Fibroblast of lung (primary cell): ENCODE measurements around the gene COL27A1.

Experiments used
- EZH2 ChIP-seq: IDR thresholded peaks from 2 replicates; pipeline ENCODE4 v1.5.1; 2012; ENCODE audit warnings: low read length, control low read depth, mild to moderate bottlenecking; ENCODE audit errors: missing control alignments
- TF ChIP-seq, protein P1 (sequence below), 2 donors: IDR thresholded peaks in 1 of 2; conservative IDR thresholded peaks in 1 of 2; 1 replicate in 1 of 2; 2 replicates in 1 of 2; pipeline ENCODE4 v1.5.1; 2011 to 2012; ENCODE audit warnings: low read length in 2 of 2, control low read depth in 1 of 2, inconsistent platforms in 1 of 2, low read depth in 1 of 2, mild to moderate bottlenecking in 1 of 2

- TF ChIP-seq, protein P1, sequence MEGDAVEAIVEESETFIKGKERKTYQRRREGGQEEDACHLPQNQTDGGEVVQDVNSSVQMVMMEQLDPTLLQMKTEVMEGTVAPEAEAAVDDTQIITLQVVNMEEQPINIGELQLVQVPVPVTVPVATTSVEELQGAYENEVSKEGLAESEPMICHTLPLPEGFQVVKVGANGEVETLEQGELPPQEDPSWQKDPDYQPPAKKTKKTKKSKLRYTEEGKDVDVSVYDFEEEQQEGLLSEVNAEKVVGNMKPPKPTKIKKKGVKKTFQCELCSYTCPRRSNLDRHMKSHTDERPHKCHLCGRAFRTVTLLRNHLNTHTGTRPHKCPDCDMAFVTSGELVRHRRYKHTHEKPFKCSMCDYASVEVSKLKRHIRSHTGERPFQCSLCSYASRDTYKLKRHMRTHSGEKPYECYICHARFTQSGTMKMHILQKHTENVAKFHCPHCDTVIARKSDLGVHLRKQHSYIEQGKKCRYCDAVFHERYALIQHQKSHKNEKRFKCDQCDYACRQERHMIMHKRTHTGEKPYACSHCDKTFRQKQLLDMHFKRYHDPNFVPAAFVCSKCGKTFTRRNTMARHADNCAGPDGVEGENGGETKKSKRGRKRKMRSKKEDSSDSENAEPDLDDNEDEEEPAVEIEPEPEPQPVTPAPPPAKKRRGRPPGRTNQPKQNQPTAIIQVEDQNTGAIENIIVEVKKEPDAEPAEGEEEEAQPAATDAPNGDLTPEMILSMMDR (conservative IDR thresholded peaks at IDR 0.05 in 1 of 2, IDR thresholded peaks at IDR 0.05 in 1 of 2; ENCODE audit: low read depth in 1 of 2, low read length in 2 of 2) = peak; percentile 72 to 73
- TF ChIP-seq EZH2 = no peak
These were observed at the start of gene COL27A1 for GRCh38 chr9:114155263-114155994.
